HG03460 (cell line): ENCODE measurements around the gene ATXN10.

Source experiments
- ATAC-seq: cut with Tn5 transposase; IDR thresholded peaks from one replicate; pipeline ENCODE4 v1.9.1; 2021; ENCODE audit not compliant: unreplicated experiment

Gene ATXN10

DNA sequence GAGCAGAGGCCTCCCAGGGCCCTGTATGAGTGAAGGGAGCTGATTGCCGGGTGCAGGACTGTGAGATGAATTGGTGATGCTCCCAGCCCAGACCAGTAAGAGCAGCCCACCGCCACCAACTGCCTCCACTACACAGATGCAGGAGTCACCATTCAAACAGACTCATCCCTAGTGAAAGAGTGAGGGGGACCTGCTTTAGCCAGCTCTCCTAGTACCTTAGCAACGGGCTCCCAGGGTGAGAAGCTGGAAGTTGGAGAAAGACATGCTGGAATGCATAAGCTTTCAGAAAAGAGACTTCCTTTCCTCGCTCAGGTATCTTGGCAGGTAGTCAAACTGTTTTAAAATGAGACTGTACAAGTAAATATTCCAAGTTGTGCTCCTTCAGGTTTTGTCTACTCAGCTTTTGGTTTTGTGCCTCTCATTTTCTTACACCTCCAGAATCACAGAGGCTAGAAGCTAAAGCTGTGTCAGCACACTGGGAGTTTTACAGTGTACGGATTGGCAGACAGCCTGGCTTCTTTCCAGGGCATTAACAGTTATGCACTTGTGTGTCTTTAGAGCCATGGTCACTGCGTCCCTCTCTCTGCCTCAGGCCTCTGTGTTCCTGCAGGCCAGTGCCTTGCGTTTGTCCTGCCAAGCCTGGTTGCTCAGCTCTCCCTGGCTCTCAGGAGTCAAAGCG is 146.2 kb downstream of the ATXN10 start:
- no peak for ATAC-seq

DNA sequence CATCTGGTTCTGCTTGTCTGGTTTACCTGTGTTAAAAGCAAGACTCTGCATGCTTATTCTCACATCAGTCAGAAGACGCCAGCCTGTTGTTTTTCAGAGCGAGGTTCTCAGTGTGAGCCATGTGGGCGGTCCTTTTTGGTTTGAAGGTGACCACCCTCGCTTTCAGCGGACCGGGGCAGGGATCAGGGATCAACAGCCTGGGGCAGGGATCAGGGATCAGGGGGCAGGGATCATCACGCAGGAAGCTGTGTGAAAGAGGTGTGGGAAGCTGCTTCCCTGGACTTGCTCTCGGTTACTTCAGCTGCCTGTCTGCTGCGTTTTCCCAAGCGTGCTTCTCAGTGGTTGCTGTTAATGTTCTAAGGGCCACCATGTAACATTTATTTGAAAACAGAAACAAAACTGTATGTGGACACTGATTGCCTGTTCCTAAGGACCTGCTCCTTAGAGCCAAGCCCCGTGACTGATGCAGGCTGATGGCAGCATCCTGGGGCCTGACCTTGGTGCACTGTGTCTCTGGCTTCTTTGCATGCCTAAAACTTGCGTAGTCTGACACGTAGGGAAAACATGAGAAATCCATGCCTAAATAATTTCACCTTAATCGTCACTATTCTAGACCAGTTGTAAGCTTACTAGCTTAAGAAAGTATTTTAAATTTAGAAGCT is 146.9 kb downstream of the ATXN10 start:
- no peak for ATAC-seq

DNA sequence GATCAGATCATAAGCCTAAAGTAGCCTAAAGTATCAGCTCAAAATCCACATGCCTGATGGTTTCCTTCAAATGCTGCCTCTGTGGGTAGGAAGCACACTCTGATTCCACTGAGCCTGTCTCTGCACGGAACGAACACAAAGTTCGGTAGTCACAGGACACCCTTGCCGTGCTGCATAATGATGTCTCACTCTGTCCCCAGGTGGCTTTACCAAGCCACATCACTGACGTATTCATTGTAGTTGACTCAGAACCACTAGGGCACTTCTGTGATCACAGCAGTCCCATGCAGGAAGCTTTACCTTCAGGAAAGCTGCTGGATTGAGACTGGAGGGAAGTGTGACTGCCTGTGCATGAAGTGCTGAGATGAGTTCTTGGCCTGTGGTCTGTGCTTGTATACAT is 147.7 kb downstream of the ATXN10 start:
- no peak for ATAC-seq

DNA sequence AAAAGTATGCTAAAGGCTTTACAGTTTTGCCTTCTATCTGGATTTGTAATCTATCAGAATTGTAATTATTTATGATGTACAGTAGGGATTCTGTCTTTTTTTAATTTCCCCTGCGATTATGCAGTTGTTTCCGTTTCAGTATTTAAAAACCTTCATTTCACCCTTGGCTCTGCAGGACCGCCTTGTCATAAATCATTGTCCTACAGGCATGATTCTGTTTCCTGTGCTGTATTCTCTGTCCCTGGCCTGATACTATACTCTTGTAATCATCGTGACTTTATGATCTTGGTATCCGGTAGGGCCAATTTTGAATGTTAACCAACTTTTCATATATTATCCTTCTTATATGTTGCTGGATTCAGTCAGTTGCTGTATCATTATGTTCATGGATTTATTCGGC is 151.7 kb downstream of the ATXN10 start:
- no peak for ATAC-seq

DNA sequence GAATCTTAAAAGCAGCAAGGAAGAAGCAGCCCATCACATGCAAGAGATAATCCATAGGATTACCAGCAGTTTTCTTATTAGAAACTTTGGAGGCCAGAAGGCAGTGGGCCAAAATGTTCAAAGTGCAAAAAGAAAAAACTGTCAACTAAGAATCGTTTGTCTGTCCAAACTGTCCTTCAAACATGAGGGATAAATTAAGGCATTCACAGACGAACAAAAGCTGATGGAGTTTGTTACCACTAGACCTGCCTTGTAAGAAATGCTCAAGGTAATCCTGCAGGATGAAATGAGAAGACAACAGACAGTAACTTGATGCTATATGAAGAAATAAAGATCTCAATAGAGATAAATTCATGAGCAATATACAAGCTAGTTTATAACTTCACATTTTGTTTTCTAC is 154.9 kb downstream of the ATXN10 start:
- no peak for ATAC-seq

DNA sequence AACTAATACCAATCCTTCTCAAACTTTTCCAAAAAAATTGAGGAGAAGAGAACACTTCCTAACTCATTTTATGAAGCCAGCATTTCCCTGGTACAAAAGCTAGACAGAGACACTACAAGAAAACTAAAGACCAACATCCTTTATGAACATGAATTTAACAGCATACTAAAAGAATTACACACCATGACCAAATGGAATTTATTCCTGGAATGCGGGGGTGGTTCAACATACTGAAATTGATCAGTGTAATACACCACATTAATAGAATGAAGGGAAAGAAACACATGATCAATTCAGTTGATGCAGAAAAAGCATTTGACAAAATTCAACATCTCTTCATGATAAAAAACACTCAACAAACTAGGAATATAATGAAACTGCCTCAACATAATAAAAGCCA is 157.2 kb downstream of the ATXN10 start:
- ATAC-seq: no peak

DNA sequence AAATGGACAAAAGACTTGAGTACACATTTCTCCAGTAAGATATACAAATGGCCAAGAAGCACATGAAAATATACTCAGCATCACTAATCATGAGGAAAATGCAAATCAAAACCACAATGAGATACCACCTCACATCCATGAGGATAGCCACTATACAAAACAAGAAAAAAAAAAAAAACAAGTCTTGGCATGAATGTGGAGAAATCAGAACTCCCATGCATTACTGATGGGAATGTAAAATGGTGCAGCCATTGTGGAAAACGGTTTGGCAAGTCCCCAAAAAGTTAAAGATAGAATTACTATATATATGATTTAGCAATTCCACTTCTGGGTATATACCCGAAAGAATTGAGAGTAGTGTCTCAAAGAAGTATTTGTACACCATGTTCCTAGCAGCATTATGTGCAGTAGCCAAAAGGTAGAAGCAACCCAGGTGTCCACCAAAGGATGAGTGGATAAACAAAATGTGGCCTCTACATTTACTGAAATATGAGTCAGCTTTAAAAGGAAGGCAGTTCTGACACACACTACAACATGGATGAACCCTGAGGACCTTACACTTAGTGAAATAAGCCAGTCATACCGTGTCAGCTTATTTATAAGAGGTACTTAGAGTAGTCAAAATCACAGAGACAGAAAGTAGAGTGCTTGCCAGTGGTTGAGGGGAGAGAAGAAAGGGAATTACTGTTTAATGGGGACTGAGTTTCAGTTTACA is 159.1 kb downstream of the ATXN10 start:
- no peak for ATAC-seq

DNA sequence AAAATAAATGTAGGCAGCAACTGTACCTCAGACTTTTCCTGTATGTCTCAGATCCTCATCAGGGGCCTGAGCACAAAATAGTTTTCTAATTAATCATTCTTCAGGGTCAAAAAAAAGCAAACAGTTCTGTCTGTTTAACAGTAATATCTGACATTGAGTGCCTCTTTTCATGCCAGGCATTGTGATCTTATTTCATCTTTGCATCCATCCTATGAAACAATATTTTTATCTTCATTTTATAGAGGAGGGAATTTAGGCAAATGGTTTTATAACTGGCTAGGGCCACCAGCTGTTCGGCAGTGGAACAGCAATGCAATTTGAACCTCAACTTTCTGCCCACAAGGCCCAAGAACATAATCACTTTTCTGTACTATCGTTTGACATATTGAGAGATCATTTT is 159.8 kb downstream of the ATXN10 start:
- ATAC-seq: no peak

DNA sequence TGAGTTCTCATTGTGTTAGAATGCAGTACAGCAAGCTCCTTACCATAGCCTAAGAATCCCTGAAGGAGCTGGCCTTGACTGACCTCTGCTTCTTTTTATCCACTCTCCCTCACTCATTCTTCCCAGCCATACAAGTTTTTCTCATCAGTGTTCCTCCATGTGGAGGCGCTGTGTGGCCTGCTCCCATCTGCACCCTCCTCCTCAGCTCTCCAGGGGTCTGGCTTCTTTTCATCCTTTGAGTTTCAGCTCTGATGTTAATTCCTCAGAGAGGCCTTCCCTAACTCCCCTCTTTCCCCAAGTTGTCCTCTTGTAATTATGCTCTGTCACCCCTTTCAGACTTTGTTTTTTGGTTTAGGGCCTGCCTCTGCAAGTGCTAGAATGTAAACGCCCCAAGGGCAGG is 160.5 kb downstream of the ATXN10 start:
- no peak for ATAC-seq

DNA sequence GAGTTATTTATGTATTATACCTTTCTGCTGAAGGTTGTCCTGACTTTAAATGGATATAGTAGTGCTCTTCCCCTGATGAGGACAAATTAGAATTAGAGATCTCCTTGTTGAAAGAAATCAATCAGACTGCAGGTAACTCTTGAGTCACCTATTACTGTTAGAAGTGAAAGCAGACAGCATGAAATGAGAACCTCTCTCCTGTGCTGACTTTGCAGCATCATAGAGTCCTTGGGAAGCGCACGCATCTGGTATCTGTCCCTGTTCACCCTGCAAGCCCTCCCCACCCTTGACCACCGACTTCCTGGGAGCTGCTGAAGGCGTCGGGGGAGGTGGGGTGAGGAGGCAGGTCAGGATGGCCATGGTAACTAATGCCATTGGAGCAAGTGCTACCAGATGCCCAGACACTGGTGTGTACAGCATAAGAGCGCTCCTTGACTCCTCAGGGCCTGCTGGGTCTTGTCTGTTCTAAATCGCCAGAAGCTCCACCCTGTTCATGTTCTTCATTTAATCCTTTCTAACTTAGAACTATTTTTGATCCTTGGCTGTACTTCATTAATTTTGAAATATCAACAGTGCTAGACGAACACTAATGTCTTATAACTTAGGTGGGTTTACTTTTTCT is 161.4 kb downstream of the ATXN10 start:
- ATAC-seq: no peak

DNA sequence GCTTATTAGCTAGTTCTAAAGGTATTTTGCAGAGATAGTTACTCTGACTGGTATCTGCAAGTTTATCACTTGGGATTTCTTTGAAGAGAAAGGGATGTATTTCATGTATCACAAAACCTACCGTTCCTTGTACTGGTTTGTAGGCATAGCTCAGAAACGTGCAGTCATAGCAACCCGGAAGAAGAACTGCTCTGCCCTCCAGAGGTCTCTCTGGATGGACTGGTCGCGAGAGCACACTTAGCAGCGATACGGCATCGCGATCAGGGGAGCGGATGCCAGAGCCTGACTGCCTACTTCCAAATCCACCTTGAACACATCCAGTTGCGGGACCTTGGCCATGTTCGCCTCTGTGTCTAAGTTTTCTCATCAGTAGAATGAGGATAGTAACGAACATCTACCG is 162.0 kb downstream of the ATXN10 start:
- ATAC-seq: no peak

DNA sequence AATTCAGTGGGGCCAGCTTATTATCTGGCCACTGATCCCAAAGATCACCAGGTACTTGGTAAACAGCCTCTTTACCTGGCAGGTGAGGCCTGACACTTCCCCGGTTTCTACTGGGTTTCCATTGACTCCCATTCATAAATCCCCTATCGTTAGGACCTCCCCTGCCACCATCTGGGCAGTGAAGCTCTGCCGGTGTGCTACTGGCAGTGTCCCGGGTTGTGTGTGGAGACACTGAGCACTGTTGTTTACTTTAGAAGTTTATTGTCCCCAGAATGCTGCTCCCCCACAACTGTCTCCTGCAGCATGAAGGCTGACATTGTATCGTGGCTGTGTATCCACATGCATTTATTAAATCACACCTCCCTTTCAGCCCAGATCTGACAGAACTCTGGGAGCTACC is 162.6 kb downstream of the ATXN10 start:
- ATAC-seq: no peak

DNA sequence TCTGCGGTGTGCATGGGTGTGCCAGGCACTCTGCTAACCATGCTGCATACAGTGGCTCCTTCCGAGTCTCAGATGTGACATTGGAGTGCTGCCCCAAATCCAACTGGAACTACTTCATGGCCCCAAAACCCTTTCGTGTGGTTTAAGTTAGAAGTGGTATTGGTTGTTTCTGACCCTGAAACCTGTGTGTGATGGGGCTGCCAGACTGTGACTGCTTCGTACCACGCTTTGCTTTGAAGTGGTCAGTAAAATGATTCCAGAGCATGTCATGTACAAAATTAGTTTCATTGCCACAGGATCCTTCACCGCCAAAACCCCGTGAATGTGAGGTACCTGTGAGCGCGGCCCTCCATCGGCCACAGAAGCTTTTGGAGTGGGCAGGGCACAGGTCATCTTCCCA is 163.2 kb downstream of the ATXN10 start:
- ATAC-seq: no peak

DNA sequence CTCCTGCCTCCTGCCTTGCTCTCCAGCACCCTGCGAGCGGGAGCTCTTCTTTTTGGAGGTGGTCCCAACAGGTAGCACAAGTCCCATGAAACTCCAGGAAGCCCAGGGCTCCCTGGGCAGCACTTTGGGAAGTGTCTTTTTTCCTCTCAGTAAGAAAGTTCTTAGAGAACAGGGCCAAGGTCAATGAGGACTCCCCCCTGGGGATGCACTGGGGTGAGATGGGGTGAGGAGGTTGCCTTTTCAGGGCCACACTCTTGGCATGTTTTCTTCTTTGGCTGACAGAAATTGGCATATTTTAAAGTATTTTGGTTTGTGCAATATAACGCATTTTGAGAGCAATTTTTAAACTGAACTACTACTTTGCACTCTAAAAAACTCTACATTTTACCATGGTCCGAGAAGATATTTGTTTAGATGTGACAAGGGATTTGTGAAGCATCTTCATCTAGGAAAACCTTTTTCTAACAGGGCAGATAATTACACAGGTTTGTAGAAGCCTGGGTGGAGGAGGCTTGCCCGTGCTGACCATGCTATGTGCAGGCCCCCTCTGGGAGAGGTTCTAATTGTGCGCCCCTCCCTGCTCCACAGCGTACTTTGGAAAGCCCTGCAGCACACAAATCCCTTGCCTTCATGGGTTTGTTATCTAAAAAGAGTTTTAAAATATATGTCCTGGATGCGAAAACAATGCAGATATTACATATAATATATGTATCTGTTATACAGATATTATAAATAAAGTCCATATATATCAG is 165.0 kb downstream of the ATXN10 start:
- ATAC-seq: no peak

DNA sequence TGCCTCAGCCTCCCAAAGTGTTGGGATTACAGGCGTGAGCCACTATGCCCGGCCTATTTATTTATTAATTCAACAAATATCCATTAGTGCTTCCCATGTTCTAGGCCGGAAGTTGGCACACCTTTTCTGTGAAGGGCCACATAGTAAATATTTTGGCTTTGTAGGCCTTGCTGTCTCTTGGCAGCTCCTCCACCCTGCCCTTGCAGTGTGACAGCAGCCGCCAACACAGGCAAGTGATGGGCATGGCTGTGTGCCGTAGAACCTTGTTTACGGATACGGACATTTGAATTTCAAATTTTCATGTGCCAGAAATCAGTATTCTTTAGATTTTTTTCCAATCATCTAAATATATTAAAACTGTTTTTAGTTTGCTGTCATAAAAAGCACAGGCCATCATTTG is 165.9 kb downstream of the ATXN10 start:
- ATAC-seq: no peak

DNA sequence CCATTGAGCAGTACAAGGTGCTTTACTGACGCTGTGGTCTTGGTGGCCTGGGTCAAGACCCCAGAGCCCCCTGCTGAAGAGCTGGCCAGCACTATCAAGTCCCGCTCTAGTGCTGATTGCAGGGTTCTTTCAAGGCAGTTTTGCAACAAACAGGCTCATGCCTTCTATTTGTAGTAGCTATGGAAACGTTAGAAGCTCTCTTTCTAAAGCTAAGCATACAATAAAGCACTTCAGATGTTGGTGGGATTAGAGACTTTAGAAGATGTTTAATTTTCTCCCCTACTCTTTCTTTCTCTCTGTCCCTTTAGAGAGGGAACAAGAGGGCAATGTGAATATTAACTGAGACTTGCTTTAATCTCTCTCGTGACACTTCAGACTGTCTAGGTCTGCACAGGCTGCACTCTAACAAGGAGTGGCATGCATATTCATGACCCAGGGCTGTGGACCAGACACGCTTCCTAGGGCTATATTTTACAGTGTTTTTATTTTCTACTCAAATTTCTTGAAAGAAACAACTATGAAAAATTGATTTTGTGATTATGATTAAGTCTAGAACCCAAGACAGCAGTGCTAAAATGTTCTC is 166.8 kb downstream of the ATXN10 start:
- ATAC-seq: no peak

DNA sequence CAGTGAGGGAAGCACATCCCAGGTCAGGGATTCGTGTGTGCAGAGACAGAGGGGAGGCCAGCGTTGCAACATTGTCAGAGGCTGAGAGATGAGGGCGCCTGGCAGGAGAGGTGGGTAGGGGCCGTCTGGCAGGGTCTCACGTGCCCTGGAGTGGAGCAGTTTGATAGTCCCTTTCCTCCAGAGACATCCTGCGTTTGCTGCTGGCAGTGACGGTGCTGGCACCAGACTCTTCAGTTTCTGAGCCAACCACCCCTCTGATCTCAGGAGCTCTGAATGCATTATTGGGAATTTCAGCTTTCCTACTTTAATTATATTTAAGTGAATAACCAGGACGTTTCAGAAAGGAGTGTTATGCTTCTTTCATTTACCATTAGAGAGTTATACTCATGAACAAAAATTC is 168.8 kb downstream of the ATXN10 start:
- ATAC-seq: no peak

DNA sequence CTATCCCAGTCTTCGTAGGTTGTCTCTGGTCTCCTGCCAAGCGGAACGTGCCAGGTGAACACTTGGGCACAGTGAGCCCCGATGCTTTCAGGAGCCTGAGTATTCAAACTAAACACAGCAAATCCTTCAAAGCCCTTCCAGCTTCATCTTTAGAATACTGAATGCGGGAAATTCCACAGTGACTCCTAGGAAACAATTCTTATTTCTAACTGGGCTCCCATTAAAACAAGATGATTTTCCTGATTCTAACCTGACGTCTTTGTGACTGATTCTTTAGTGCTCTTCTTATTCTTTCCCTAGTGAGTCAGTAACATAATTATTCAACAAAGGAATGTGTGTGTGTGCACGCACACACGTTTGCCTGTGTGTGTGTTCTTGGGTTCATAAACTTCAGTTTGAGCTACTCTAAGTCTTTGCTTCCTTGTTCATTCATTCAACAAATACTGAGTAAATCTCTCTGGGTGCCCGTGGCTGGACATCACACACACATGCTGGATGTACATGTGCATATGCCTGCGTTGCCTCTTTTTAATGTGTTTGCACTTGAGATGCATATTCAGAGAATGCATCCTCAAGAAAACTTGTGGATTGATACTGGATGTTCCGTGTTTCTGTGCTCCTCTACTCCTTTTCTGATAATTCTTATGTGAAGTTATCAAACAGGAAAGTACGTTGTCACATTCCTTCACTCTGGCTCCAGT is 170.8 kb downstream of the ATXN10 start:
- no peak for ATAC-seq

DNA sequence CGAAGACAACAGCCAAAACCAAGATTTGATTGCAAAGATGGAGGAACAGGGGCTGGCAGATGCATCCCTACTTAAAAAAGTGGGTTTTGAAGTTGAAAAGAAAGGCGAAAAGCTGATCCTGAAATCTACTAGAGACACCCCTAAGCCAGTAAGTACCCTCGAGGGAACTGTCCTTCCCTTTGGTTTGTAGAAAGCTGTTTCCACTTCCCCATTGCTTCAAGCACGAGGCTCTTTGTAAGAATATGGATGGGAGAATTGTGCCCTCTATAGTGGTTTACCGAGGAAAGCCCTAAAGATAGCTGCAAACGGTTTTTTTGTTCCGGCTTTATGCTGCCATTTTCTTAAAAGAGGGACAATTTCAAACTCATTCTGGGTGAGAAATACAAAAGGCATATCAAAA is 171.4 kb downstream of the ATXN10 start:
- ATAC-seq: no peak

DNA sequence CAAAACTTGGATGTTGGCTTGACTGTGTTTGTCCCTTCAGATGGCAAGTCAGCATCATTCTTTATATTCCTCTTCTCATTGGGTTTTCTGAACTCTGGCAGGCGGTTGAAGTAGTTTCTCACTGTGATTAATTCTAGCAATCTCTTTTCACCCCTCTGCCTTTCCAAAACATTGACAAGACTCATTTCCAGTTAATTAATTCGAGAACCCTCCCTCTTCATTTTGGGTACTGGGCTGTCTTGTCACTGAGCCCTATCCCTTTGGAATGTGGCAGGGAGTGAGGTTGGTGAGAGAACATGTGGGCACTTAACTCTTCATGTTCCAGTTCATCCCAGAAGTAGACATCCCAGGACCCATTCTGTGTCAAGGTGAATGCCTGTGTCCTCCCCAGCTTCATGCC is 172.4 kb downstream of the ATXN10 start:
- no peak for ATAC-seq
